H1 (cell line): ENCODE measurements around the gene SEC16A. TPM values are rescaled to one million over a fixed set of nuclear protein-coding genes. Genes with fewer than 3 reads are reported as not detected.
A peak's percentile ranks its signal among the peaks of the same experiment; 100 is the strongest.

Experiments
- CTCF ChIA-PET: fragments of 300-600 bp; sonication (Branson Sonifier 250); formaldehyde crosslinking; loops from one replicate; lab custom pipeline; 2021; ENCODE audit not compliant: partially characterized antibody; lab: Charles Lee
- POLR2A ChIA-PET: fragments of 300-600 bp; sonication (Branson Sonifier 250); formaldehyde crosslinking; loops from one replicate; lab custom pipeline; 2021; ENCODE audit warnings: inconsistent platforms; ENCODE audit not compliant: partially characterized antibody; lab: Charles Lee
- DNase-seq, 2 experiments: peaks; one replicate each; pipeline versions ENCODE4 v3.0.0 to v3.0.0-alpha.2; 2010 to 2022; ENCODE audit warnings: low spot score in 2 of 2, low read depth in 1 of 2, mixed read lengths in 1 of 2
- FAIRE-seq: peaks from 2 replicates; lab custom pipeline; 2011; peaks lifted over from hg19 to GRCh38; lab: Jason Lieb, UNC
- H2AFZ ChIP-seq: 2 replicates; pipeline ENCODE4 v1.8.1; 2012; ENCODE audit warnings: low read length, inconsistent platforms
- H2AK5ac ChIP-seq: 2 replicates; pipeline ENCODE4 v1.6.1; 2013; ENCODE audit warnings: low read depth, low read length
- H2BK120ac ChIP-seq: replicated peaks from 2 replicates; pipeline ENCODE3; 2013; ENCODE audit warnings: low read depth, low read length, inconsistent platforms
- H2BK12ac ChIP-seq: 2 replicates; pipeline ENCODE4 v1.6.1; 2013; ENCODE audit warnings: low read depth, low read length
- H2BK15ac ChIP-seq: 2 replicates; pipeline ENCODE4 v1.6.1; 2013; ENCODE audit warnings: low read length
- H2BK20ac ChIP-seq: 2 replicates; pipeline ENCODE4 v1.6.1; 2013; ENCODE audit warnings: low read length
- H2BK5ac ChIP-seq: 2 replicates; pipeline ENCODE4 v1.6.1; 2013; ENCODE audit warnings: low read depth, low read length
- H3K14ac ChIP-seq: 2 replicates; pipeline ENCODE4 v1.6.1; 2013; ENCODE audit warnings: inconsistent platforms; ENCODE audit not compliant: insufficient read length
- H3K18ac ChIP-seq: 2 replicates; pipeline ENCODE4 v1.6.1; 2013; ENCODE audit warnings: low read length; ENCODE audit errors: extremely low read depth
- H3K23ac ChIP-seq: 2 replicates; pipeline ENCODE4 v1.6.1; 2013; ENCODE audit warnings: inconsistent platforms; ENCODE audit not compliant: insufficient read length
- H3K23me2 ChIP-seq: 2 replicates; pipeline ENCODE4 v1.6.1; 2013; ENCODE audit warnings: low read depth, low read length
- H3K27ac ChIP-seq: 2 replicates; pipeline ENCODE4 v1.6.1; 2011; ENCODE audit warnings: low read depth, low read length, inconsistent platforms
- H3K27me3 ChIP-seq, 4 experiments: replicated peaks in 1 of 4; 1 replicate in 1 of 4; 2 replicates in 3 of 4; pipeline versions ENCODE4 v1.6.1 to v1.8.1; 2011 to 2013; ENCODE audit warnings: low read length in 3 of 4, mild to moderate bottlenecking in 3 of 4, inconsistent platforms in 2 of 4, mixed read lengths in 2 of 4, moderate library complexity in 1 of 4; ENCODE audit not compliant: control insufficient read depth in 3 of 4, insufficient read depth in 3 of 4; ENCODE audit errors: extremely low read depth in 1 of 4
- H3K36me3 ChIP-seq, 4 experiments: 2 replicates each; pipeline versions ENCODE4 v1.6.1 to v1.8.1; 2011 to 2013; ENCODE audit warnings: mild to moderate bottlenecking in 4 of 4, low read length in 3 of 4, moderate library complexity in 2 of 4, control low read depth in 1 of 4, inconsistent platforms in 1 of 4; ENCODE audit not compliant: insufficient read depth in 4 of 4, control insufficient read depth in 2 of 4
- H3K4ac ChIP-seq: replicated peaks from 2 replicates; pipeline ENCODE3; 2013; ENCODE audit warnings: low read length, low read depth, mixed read lengths, inconsistent platforms; ENCODE audit not compliant: insufficient read length
- H3K4me1 ChIP-seq, 4 experiments: replicated peaks in 1 of 4; 1 replicate in 1 of 4; 2 replicates in 3 of 4; pipeline versions ENCODE4 v1.6.1 to v1.8.1; 2011 to 2013; ENCODE audit warnings: low read length in 3 of 4, inconsistent platforms in 2 of 4, mixed read lengths in 1 of 4; ENCODE audit not compliant: insufficient read depth in 4 of 4, control insufficient read depth in 3 of 4
- H3K4me2 ChIP-seq, 2 experiments: 2 replicates each; pipeline versions ENCODE4 v1.6.1 to v1.8.1; 2011 to 2013; ENCODE audit warnings: low read depth in 2 of 2, low read length in 2 of 2, control low read depth in 1 of 2, inconsistent platforms in 1 of 2, mild to moderate bottlenecking in 1 of 2; ENCODE audit not compliant: insufficient read depth in 1 of 2
- H3K4me3 ChIP-seq, 4 experiments: fragments of 200-600, 300-600 bp in 1 of 4; sonication (generic), shearing (Covaris generic), sonication (Bioruptor Twin) in 1 of 4; 2 replicates each; pipeline versions ENCODE4 v1.5.1 to v1.8.1; 2011 to 2016; ENCODE audit warnings: low read length in 4 of 4, low read depth in 3 of 4, control low read depth in 2 of 4, inconsistent platforms in 2 of 4, mild to moderate bottlenecking in 2 of 4, mixed read lengths in 1 of 4, moderate library complexity in 1 of 4; ENCODE audit not compliant: insufficient read depth in 2 of 4; ENCODE audit errors: extremely low read depth in 1 of 4
- H3K56ac ChIP-seq: replicated peaks from 2 replicates; pipeline ENCODE3; 2013; ENCODE audit warnings: low read depth, mild to moderate bottlenecking, mixed read lengths, low read length, inconsistent platforms; ENCODE audit not compliant: insufficient read length
- H3K79me1 ChIP-seq: 2 replicates; pipeline ENCODE4 v1.6.1; 2013; ENCODE audit warnings: low read depth, low read length, control low read depth
- H3K79me2 ChIP-seq, 2 experiments: 2 replicates each; pipeline versions ENCODE4 v1.6.1 to v1.8.1; 2012 to 2013; ENCODE audit warnings: low read length in 2 of 2, mild to moderate bottlenecking in 2 of 2, inconsistent platforms in 1 of 2; ENCODE audit not compliant: insufficient read depth in 2 of 2, control insufficient read depth in 1 of 2
- H3K9ac ChIP-seq, 4 experiments: replicated peaks in 1 of 4; 1 replicate in 1 of 4; 2 replicates in 3 of 4; pipeline versions ENCODE4 v1.6.1 to v1.8.1; 2011 to 2013; ENCODE audit warnings: low read depth in 3 of 4, low read length in 3 of 4, control low read depth in 2 of 4, mild to moderate bottlenecking in 2 of 4, moderate library complexity in 2 of 4, inconsistent platforms in 1 of 4; ENCODE audit errors: extremely low read depth in 1 of 4
- H3K9me3 ChIP-seq, 2 experiments: 2 replicates each; pipeline versions ENCODE4 v1.6.1 to v1.8.1; 2012 to 2013; ENCODE audit warnings: mild to moderate bottlenecking in 2 of 2, moderate library complexity in 2 of 2, control low read depth in 1 of 2, inconsistent platforms in 1 of 2, low read depth in 1 of 2, low read length in 1 of 2, mixed read lengths in 1 of 2; ENCODE audit not compliant: insufficient read depth in 2 of 2
- H4K20me1 ChIP-seq, 2 experiments: replicated peaks in 1 of 2; 2 replicates each; pipeline versions ENCODE3 to v1.8.1; 2011 to 2013; ENCODE audit warnings: inconsistent platforms in 2 of 2, low read length in 2 of 2, mild to moderate bottlenecking in 1 of 2; ENCODE audit not compliant: insufficient read depth in 2 of 2, control insufficient read depth in 1 of 2
- H4K5ac ChIP-seq: 2 replicates; pipeline ENCODE4 v1.6.1; 2013; ENCODE audit warnings: low read length, low read depth, mixed read lengths, inconsistent platforms; ENCODE audit not compliant: insufficient read length
- H4K8ac ChIP-seq: 2 replicates; pipeline ENCODE4 v1.8.0; 2013; ENCODE audit warnings: mild to moderate bottlenecking, moderate library complexity, low read length, inconsistent platforms; ENCODE audit not compliant: insufficient read depth; ENCODE audit errors: extremely low read depth
- H4K91ac ChIP-seq: replicated peaks from 2 replicates; pipeline ENCODE3; 2013; ENCODE audit warnings: low read length, mixed read lengths, inconsistent platforms; ENCODE audit not compliant: insufficient read length
- ATF2 ChIP-seq: IDR thresholded peaks from 2 replicates; pipeline ENCODE4 v1.6.1; 2012; ENCODE audit warnings: low read length, inconsistent platforms
- ATF3 ChIP-seq: IDR thresholded peaks from 2 replicates; pipeline ENCODE4 v1.6.1; 2011; ENCODE audit warnings: low read depth, mild to moderate bottlenecking, low read length; ENCODE audit not compliant: insufficient read depth
- CBX5 ChIP-seq: fragments of 300-800, 300-1000 bp; sonication (generic); IDR thresholded peaks from 2 replicates; pipeline ENCODE4 v1.7.1; 2016; ENCODE audit warnings: antibody characterized with exemption, low read length, low read depth
- CEBPB ChIP-seq: IDR thresholded peaks from 2 replicates; pipeline ENCODE4 v1.6.1; 2012; ENCODE audit warnings: low read depth, low read length
- CREB1 ChIP-seq: IDR thresholded peaks from 2 replicates; pipeline ENCODE4 v1.6.1; 2012; ENCODE audit warnings: inconsistent platforms
- EZH2 ChIP-seq: fragments of 200-600 bp; sonication (generic); IDR thresholded peaks from 2 replicates; pipeline ENCODE4 v1.7.1; 2012; ENCODE audit warnings: low read depth, mild to moderate bottlenecking, moderate library complexity, low read length, inconsistent platforms; ENCODE audit not compliant: severe bottlenecking
- GTF2F1 ChIP-seq: IDR thresholded peaks from 2 replicates; pipeline ENCODE4 v1.6.1; 2012; ENCODE audit warnings: low read depth, low read length, improper control_type of control experiment, borderline replicate concordance
- JUND ChIP-seq: IDR thresholded peaks from 2 replicates; pipeline ENCODE4 v1.6.1; 2011; ENCODE audit warnings: mild to moderate bottlenecking, improper control_type of control experiment, low read length
- KDM4A ChIP-seq: IDR thresholded peaks from one replicate; pipeline ENCODE4 v1.7.1; 2012; ENCODE audit warnings: low read depth, mild to moderate bottlenecking, moderate library complexity, low read length, inconsistent platforms; ENCODE audit not compliant: severe bottlenecking
- NRF1 ChIP-seq: IDR thresholded peaks from 2 replicates; pipeline ENCODE4 v1.6.1; 2011; ENCODE audit warnings: mild to moderate bottlenecking, low read depth, low read length, improper control_type of control experiment
- SP1 ChIP-seq: IDR thresholded peaks from 2 replicates; pipeline ENCODE4 v1.6.1; 2011; ENCODE audit warnings: low read depth, low read length
- SRF ChIP-seq: IDR thresholded peaks from 2 replicates; pipeline ENCODE4 v1.6.1; 2011; ENCODE audit warnings: mild to moderate bottlenecking, low read depth, low read length, moderate library complexity
- WGBS, 2 experiments: shearing (Covaris generic) in 1 of 2; methylation state at CpG; one replicate each; pipeline versions ENCODE4 v1.1.6 to v1.1.7; 2013 to 2015; ENCODE audit warnings: low lambda C conversion rate in 2 of 2, mixed read lengths in 2 of 2, inconsistent platforms in 1 of 2, low coverage in 1 of 2, missing lambda C conversion rate in 1 of 2; ENCODE audit not compliant: insufficient replicate concordance in 2 of 2, insufficient coverage in 1 of 2, insufficient read length in 1 of 2; ENCODE audit errors: extremely low coverage in 1 of 2, missing lambda C conversion rate in 1 of 2; 5-methylcytosine and 5-hydroxymethylcytosine counted together
- polyA plus RNA-seq, 7 experiments: library from polyadenylated mRNA; depleted of rRNA in 3 of 7; stranded (reverse) in 5 of 7; unstranded in 2 of 7; fragments of >200 nt in 5 of 7; fragments of 200-250 nt in 2 of 7; gene quantifications; 1 replicate in 5 of 7; 2 replicates in 1 of 7; 4 replicates in 1 of 7; pipeline versions ENCODE4 v1.2.1 to v1.2.3, GENCODE V29; 2011 to 2013; ENCODE audit warnings: missing spikeins in 2 of 7, mixed read lengths in 2 of 7
- total RNA-seq: library from RNA; stranded (reverse); fragmentation: NEBNext Ultra II Directional; extraction: Animal tissue kit (Norgen Biotek cat#: 25700); gene quantifications from 2 replicates; pipeline ENCODE4 v1.2.1, GENCODE V29; 2021

SEC16A gene
- total and polyA plus RNA-seq, 2 of the 8 experiments (the other 6 are each of a cell fraction or from before 2014, with no cell fraction given): 21.6 to 49.0 TPM

GRCh38 chr9:136525207-136525606 lies 42.4 kb upstream of the SEC16A start:
- FAIRE-seq (no peak), DNase-seq (no peak)
- no peak overlapping the region for H3K4ac ChIP-seq
- H3K36me3 ChIP-seq: peaks cover 0 to 15% (median 1%) of the 10 kb centered on the region in 4 experiments; a peak in 2 of 8 replicates
- peaks cover 0 to 48% of the 10 kb centered on the region in 2 experiments; a peak in 3 of 4 replicates for H3K79me2 ChIP-seq
- no peak overlapping the region for H3K23ac ChIP-seq
- H3K14ac ChIP-seq: no peak overlapping the region
- no peak overlapping the region for H3K9ac ChIP-seq
- H2BK20ac ChIP-seq: no peak overlapping the region
- H4K91ac ChIP-seq: no peak overlapping the region
- H3K56ac ChIP-seq: no peak overlapping the region
- H3K27me3 ChIP-seq: no peaks in the 10 kb centered on the region
- H3K79me1 ChIP-seq: peaks cover 18% of the 10 kb centered on the region
- TF ChIP-seq JUND (no peak), NRF1 (no peak), SRF (no peak), CREB1 (no peak), SP1 (no peak), GTF2F1 (no peak), ATF3 (no peak), EZH2 (no peak), KDM4A (no peak), CBX5 (no peak), ATF2 (no peak), CEBPB (no peak)
- H4K5ac ChIP-seq: no peak overlapping the region
- H2BK15ac ChIP-seq: no peak overlapping the region
- H3K4me2 ChIP-seq: no peak overlapping the region
- no peak overlapping the region for H3K4me3 ChIP-seq
- H2BK12ac ChIP-seq: no peak overlapping the region
- WGBS, 2 experiments: 93% methylated on average over 16 of the region's 21 CpGs; no CpG with 5 or more reads in 1 of the 2 experiments
- CTCF ChIA-PET: interaction anchor here (1.2 to 6.9 kb wide), 2 partner anchors 29 to 101 kb away, joined by 6 to 53 read pairs; no protein-coding TSS in a partner anchor
- H3K23me2 ChIP-seq: no peaks in the 10 kb centered on the region
- no peak overlapping the region for H2AK5ac ChIP-seq
- H3K9me3 ChIP-seq: peaks cover 0 to 6% of the 10 kb centered on the region in 2 experiments; a peak in 2 of 4 replicates
- no peak overlapping the region for H2BK5ac ChIP-seq
- H3K4me1 ChIP-seq: peaks cover 0 to 15% (median 8%) of the 10 kb centered on the region in 4 experiments; a peak in 5 of 7 replicates
- H2BK120ac ChIP-seq: no peak overlapping the region
- no peak overlapping the region for H3K27ac ChIP-seq
- no peak overlapping the region for H3K18ac ChIP-seq
- H4K8ac ChIP-seq: peak overlapping the region; percentile 25; the same call in 1 of the 2 replicates
- POLR2A ChIA-PET: interaction anchor here (1.5 kb wide), 1 partner anchor 53 kb away, joined by 3 read pairs; no protein-coding TSS in a partner anchor
- H2AFZ ChIP-seq: no peak overlapping the region
- H4K20me1 ChIP-seq: peaks cover 2 to 24% of the 10 kb centered on the region in 2 experiments
